ENCODE data around the gene LMBR1.

- TF ChIP-seq EZH2 (IDR thresholded peaks at IDR 0.05) (no peak), FOXP2 (optimal IDR thresholded peaks at IDR 0.05; ENCODE audit: control extremely low read depth, extremely low read length, insufficient read depth) (no peak)
Measured at GRCh38 chr7:156659961-156660360, 233.0 kb downstream of the LMBR1 start.

Data from SK-N-MC (cell line).